HG02610 (cell line): ENCODE data around the gene OR11H12.
"Not testable (repeated sequence)": the region's sequence is repeated elsewhere in the genome, so short reads cannot be mapped to it uniquely, and the experiment has no call there.

Experiments
- ATAC-seq: cut with Tn5 transposase; IDR thresholded peaks from one replicate; pipeline ENCODE4 v1.9.1; 2021; ENCODE audit warnings: mild to moderate bottlenecking, moderate library complexity; ENCODE audit not compliant: unreplicated experiment

Gene OR11H12

GRCh38 chr14:18600817-18601216 lies at the start of gene OR11H12:
Gene OR11H12, plus strand, starts transcription at chr14:18601117. Its CDS starts 0 bp downstream, at chr14:18601117.
- not testable (repeated sequence) for ATAC-seq

- ATAC-seq = not testable (repeated sequence)
Measured at GRCh38 chr14:18582908-18583307, 18.0 kb upstream of the OR11H12 start.

GRCh38 chr14:18626610-18627213 lies 25.8 kb downstream of the OR11H12 start:
- not testable (repeated sequence) for ATAC-seq

GRCh38 chr14:18636066-18636465 lies 35.1 kb downstream of the OR11H12 start:
- not testable (repeated sequence) for ATAC-seq

- ATAC-seq = not testable (repeated sequence)
Measured at GRCh38 chr14:18638032-18638431, 37.1 kb downstream of the OR11H12 start.

GRCh38 chr14:18638785-18639184 lies 37.9 kb downstream of the OR11H12 start:
- not testable (repeated sequence) for ATAC-seq

- ATAC-seq = not testable (repeated sequence)
Measured at GRCh38 chr14:18646075-18646730, 45.3 kb downstream of the OR11H12 start.
